Body of pancreas (tissue), 4 donors: ENCODE data around the gene KIF19. TPM values are rescaled to one million over a fixed set of nuclear protein-coding genes. Genes with fewer than 3 reads are reported as not detected.
"Not testable (repeated sequence)": the region's sequence is repeated elsewhere in the genome, so short reads cannot be mapped to it uniquely, and the experiment has no call there.

ENCODE experiments used
- ATAC-seq: fragments of 150-250 bp; one replicate; pipeline ENCODE4 v1.9.1; 2016
- DNase-seq, 4 donors: peaks; one replicate each; pipeline ENCODE4 v3.0.0-alpha.2; 2019
- H3K27ac ChIP-seq, 4 donors: fragments of 200-600 bp; sonication (generic); 1 replicate in 3 of 4; 2 replicates in 1 of 4; pipeline versions ENCODE4 v1.5.1 to v1.6.1; 2016 to 2019; ENCODE audit warnings: mild to moderate bottlenecking in 1 of 4, mixed read lengths in 1 of 4, moderate library complexity in 1 of 4
- H3K27me3 ChIP-seq, 2 donors: fragments of 200-600 bp; sonication (generic); one replicate each; pipeline ENCODE4 v1.6.0; 2016; ENCODE audit warnings: mild to moderate bottlenecking in 1 of 2
- H3K36me3 ChIP-seq, 2 donors: fragments of 200-600 bp; sonication (generic); replicated peaks in 1 of 2; 2 replicates each; pipeline ENCODE4 v1.5.1; 2016; ENCODE audit warnings: low read depth in 2 of 2; ENCODE audit not compliant: insufficient read depth in 1 of 2
- H3K4me1 ChIP-seq: fragments of 200-600 bp; sonication (generic); one replicate; pipeline ENCODE4 v1.6.0; 2016
- H3K4me3 ChIP-seq, 2 donors: fragments of 200-600 bp; sonication (generic); 1 replicate in 1 of 2; 2 replicates in 1 of 2; pipeline ENCODE4 v1.5.1; 2016 to 2019
- H3K9me3 ChIP-seq, 3 donors: fragments of 200-600 bp; sonication (generic); 1 replicate in 2 of 3; 2 replicates in 1 of 3; pipeline ENCODE4 v1.5.1; 2016
- POLR2A ChIP-seq, 3 donors: fragments of 450-650 bp; IDR thresholded peaks; one replicate each; pipeline ENCODE4 v1.6.1; 2016; ENCODE audit warnings: antibody characterized with exemption in 3 of 3, mild to moderate bottlenecking in 2 of 3
- WGBS, 2 donors: methylation state at CpG; one replicate each; pipeline ENCODE4 v1.1.5; 2017; 5-methylcytosine and 5-hydroxymethylcytosine counted together
- intact Hi-C: fragments of 100-400 bp; cut with DNase I; formaldehyde crosslinking; loops from one replicate; pipeline ENCODE4 v1.15.1; 2023
- total RNA-seq, 2 donors: library from RNA; depleted of rRNA; stranded (reverse); fragments of >200 nt; gene quantifications; one replicate each; pipeline ENCODE4 v1.1.0, GENCODE V29; 2016
- TF ChIP-seq, protein P1 (sequence below), 7 experiments: fragments of 450-650 bp in 4 of 7; fragments of 200-600 bp in 3 of 7; sonication (generic) in 3 of 7; IDR thresholded peaks; one replicate each; pipeline ENCODE4 v1.5.1; 2016 to 2019; ENCODE audit warnings: antibody characterized with exemption in 7 of 7

KIF19 gene
- total RNA-seq, 2 donors from 2014 or later: 2.3 to 3.3 TPM

DNA sequence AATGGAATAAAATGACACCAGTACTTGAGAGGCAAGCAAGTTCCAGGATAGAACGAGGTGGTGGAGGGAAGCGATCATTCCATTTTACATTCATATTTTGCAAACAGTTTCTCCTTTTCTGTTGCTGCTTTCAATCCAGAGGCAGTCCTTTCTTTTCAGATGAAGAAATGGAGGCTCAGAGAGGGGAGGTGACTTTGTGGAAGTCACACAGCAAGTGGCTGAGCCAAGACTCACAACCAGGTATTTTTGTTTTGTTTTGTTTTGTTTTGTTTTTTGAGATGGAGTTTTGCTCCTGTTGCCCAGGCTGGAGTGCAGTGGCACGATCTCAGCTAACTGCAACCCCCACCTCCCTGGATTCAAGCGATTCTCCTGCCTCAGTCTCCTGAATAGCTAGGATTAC lies 70.5 kb downstream of the KIF19 start:
- TF ChIP-seq, protein P1, sequence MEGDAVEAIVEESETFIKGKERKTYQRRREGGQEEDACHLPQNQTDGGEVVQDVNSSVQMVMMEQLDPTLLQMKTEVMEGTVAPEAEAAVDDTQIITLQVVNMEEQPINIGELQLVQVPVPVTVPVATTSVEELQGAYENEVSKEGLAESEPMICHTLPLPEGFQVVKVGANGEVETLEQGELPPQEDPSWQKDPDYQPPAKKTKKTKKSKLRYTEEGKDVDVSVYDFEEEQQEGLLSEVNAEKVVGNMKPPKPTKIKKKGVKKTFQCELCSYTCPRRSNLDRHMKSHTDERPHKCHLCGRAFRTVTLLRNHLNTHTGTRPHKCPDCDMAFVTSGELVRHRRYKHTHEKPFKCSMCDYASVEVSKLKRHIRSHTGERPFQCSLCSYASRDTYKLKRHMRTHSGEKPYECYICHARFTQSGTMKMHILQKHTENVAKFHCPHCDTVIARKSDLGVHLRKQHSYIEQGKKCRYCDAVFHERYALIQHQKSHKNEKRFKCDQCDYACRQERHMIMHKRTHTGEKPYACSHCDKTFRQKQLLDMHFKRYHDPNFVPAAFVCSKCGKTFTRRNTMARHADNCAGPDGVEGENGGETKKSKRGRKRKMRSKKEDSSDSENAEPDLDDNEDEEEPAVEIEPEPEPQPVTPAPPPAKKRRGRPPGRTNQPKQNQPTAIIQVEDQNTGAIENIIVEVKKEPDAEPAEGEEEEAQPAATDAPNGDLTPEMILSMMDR (IDR thresholded peaks at IDR 0.05): no peak
- no peak for TF ChIP-seq POLR2A (IDR thresholded peaks at IDR 0.05)

DNA sequence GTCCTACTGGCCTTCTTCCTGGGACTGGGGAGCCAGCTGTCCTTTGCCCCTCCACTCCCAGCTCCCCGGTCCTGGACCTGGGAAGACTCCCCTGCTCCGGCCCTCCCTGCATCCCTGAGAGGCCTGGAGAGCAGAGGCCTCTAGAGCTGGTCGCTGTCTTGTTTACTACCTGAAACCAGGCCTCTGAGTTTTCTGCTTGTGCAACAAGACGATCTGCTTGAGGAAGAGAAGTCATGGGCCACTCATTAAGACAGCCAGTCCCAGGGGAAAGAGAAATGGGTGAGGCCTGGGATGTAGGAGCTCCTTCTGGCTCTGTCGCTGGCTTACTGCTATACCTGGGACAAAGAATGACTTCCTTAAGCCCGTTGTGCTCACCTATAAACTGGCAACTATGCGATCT lies 76.0 kb downstream of the KIF19 start:
- peaks cover under 1% of the 10 kb centered on the region for H3K4me1 ChIP-seq
- TF ChIP-seq, protein P1 (IDR thresholded peaks at IDR 0.05): no peak
- TF ChIP-seq POLR2A (IDR thresholded peaks at IDR 0.05): no peak
- 89 to 100% methylated on average over 5 to 7 of the region's 7 CpGs for WGBS, 2 donors
- no peak for DNase-seq
- no peaks in the 10 kb centered on the region for H3K36me3 ChIP-seq
- no peaks in the 10 kb centered on the region for H3K27me3 ChIP-seq
- no peak for ATAC-seq
- no peak overlapping the region for H3K27ac ChIP-seq
- H3K9me3 ChIP-seq: no peaks in the 10 kb centered on the region
- no peak overlapping the region for H3K4me3 ChIP-seq
- intact Hi-C loops: no loop called here

More for the DNA sequence above, 70.5 kb downstream of the KIF19 start:
- ATAC-seq: no peak
- no peaks in the 10 kb centered on the region for H3K27me3 ChIP-seq
- 93 to 95% methylated on average over 4 of the region's 4 CpGs for WGBS, 2 donors
- peaks cover 9% of the 10 kb centered on the region for H3K4me1 ChIP-seq
- H3K27ac ChIP-seq: no peak overlapping the region
- H3K4me3 ChIP-seq: no peak overlapping the region
- no peak for DNase-seq
- no peaks in the 10 kb centered on the region for H3K36me3 ChIP-seq
- intact Hi-C loops: no loop called here
- H3K9me3 ChIP-seq: no peaks in the 10 kb centered on the region

DNA sequence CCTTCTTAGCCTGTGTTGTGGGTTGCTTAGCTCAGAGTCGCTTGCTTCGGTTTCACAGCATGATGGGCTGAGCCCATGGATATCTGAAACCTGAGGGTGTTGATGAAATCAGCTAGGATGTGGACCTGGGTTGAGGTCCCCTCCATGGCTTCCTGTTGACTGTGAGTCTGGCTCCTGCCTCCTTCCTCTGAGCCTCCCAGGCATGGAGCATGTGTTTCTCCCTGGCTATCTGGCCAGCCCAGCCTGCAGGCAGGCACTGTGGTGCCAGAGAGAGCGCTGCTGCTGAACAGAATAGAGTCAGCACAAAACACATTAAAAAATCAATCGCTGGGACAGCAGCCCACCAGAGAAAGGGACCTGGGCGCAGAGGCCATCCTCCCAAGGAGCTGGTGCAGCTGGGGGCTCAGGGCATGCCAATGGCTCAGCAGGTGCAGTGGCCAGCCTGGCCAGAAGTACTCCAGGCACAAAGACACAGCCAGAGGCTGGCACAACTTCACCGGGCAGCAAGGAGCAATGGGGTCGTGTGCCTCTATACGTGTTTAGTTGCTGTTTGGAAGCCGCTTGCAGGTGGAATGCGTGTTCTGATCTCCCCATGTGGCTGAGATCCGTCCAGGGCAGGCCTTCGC lies 77.6 kb downstream of the KIF19 start:
- TF ChIP-seq POLR2A (IDR thresholded peaks at IDR 0.05): no peak
- TF ChIP-seq, protein P1 (IDR thresholded peaks at IDR 0.05): no peak
- H3K27ac ChIP-seq: no peak overlapping the region
- peaks cover 8% of the 10 kb centered on the region for H3K4me1 ChIP-seq
- ATAC-seq (no peak), DNase-seq (no peak)
- intact Hi-C loops: no loop called here
- no peak overlapping the region for H3K4me3 ChIP-seq
- H3K9me3 ChIP-seq: no peaks in the 10 kb centered on the region
- H3K36me3 ChIP-seq: no peaks in the 10 kb centered on the region
- no peaks in the 10 kb centered on the region for H3K27me3 ChIP-seq
- WGBS, 2 donors: 67 to 74% methylated on average over 5 to 12 of the region's 12 CpGs

DNA sequence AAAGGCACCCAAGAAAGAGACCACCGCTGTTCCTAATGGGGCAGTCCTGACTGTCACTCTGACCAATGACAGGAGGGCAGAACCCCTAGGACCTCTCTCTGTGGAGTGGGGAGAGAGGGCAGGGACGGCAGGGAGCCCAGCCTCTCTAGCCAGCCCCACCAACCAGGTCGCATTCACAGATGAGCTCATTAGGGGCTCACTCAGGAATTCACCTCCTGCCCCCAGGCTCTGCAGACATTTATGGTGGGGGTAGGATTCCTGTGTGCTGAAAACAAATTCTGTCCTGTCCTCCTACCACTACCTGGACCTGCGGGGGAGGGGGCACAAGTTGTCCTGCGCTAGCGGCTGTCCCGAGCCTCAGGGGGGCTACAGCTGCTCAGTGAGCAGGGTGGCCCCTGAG lies 78.2 kb downstream of the KIF19 start:
- H3K9me3 ChIP-seq: no peaks in the 10 kb centered on the region
- DNase-seq (no peak), ATAC-seq (no peak)
- intact Hi-C loops: no loop called here
- H3K36me3 ChIP-seq: no peaks in the 10 kb centered on the region
- no peaks in the 10 kb centered on the region for H3K27me3 ChIP-seq
- TF ChIP-seq POLR2A (IDR thresholded peaks at IDR 0.05): no peak
- TF ChIP-seq, protein P1 (IDR thresholded peaks at IDR 0.05): no peak
- H3K4me3 ChIP-seq: no peak overlapping the region
- peaks cover 8% of the 10 kb centered on the region for H3K4me1 ChIP-seq
- H3K27ac ChIP-seq: no peak overlapping the region
- WGBS, 2 donors: 78% methylated on average over 7 of the region's 7 CpGs; no CpG with 5 or more reads in 1 of the 2 donors

DNA sequence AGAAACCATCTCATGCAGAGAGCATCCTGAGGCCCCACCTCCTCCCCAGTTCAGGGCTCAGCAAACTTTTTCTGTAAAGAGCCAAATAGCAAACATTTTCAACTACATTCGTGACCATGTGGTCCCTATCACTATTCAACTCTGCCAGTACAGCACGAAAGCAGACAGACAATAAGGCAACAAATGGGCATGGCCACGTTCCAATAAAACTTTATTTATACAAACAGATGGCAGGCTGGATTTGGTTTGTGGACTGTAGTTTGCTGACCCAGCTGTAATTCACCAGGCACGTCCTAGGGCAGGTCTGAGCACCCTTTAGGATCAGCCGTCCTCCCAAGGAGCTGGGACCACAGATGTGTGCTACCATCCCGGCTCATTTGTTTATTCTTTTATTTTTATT lies 78.8 kb downstream of the KIF19 start:
- ATAC-seq (no peak), DNase-seq (no peak)
- TF ChIP-seq, protein P1 (IDR thresholded peaks at IDR 0.05): no peak
- TF ChIP-seq POLR2A (IDR thresholded peaks at IDR 0.05): no peak
- Histone ChIP-seq H3K27ac (no peak overlapping the region), H3K9me3 (no peaks in the 10 kb centered on the region), H3K4me1 (peaks cover 8% of the 10 kb centered on the region), H3K36me3 (no peaks in the 10 kb centered on the region), H3K27me3 (no peaks in the 10 kb centered on the region), H3K4me3 (no peak overlapping the region)
- whole genome bisulfite sequencing, 2 donors: 80 to 84% methylated on average over 6 of the region's 6 CpGs
- intact Hi-C loops: no loop called here

DNA sequence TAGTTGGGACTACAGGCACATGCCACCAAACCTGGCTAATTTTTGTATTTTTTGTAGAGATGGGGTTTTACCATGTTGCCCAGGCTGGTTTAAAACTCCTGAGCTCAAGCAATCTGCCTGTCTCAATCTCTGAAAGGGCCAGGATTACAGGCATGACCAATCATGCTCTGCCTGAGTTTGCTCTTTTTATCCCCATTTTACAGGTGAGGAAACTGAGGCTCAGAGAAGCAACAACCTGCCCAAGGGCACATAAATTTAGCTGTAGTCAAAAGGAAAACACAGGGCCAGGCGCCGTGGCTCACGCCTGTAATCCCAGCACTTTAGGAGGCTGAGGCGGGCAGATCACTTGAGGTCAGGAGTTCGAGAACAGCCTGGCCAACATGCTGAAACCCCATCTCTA lies 79.3 kb downstream of the KIF19 start:
- WGBS, 2 donors: 93 to 97% methylated on average over 5 of the region's 5 CpGs

More for the DNA sequence above, 79.3 kb downstream of the KIF19 start:
- H3K27ac ChIP-seq, ATAC-seq, H3K4me3 ChIP-seq, DNase-seq, H3K4me1 ChIP-seq, H3K36me3 ChIP-seq, H3K9me3 ChIP-seq, H3K27me3 ChIP-seq, intact Hi-C loops: not testable (repeated sequence)
